Prostate gland (tissue), 2 donors: ENCODE results near the gene ZNF254.

Experiments
- POLR2AphosphoS5 ChIP-seq: sonication (generic); formaldehyde crosslinking; IDR thresholded peaks from one replicate; pipeline ENCODE4 v1.6.1; 2017; ENCODE audit warnings: antibody characterized with exemption
- TF ChIP-seq, protein P1 (sequence below), 4 experiments: fragments of 200-600 bp in 2 of 4; fragments of 450-650 bp in 2 of 4; sonication (generic) in 2 of 4; IDR thresholded peaks; 1 replicate in 3 of 4; 2 replicates in 1 of 4; pipeline ENCODE4 v1.5.1; 2016 to 2019; ENCODE audit warnings: antibody characterized with exemption in 4 of 4, mild to moderate bottlenecking in 2 of 4, moderate library complexity in 2 of 4

DNA sequence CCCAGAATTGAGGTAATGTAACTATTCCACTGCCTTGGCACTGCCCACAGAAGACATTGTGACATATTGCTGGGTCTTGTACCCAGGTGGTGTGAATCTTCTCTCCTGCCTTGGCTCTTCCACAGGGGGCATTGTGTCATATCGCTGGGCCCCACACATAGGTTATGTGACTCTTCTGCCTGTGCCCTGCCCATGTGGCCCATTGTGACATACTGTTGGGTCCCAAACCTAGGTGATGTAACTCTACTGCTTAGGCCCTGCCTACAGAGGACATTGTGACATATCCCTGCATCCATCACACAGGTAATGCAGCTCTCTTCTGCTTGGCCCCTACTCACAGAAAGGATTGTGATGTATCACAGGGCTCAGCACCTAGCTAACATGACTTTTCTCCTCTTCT lies 37.5 kb upstream of the ZNF254 start:
- TF ChIP-seq, protein P1, sequence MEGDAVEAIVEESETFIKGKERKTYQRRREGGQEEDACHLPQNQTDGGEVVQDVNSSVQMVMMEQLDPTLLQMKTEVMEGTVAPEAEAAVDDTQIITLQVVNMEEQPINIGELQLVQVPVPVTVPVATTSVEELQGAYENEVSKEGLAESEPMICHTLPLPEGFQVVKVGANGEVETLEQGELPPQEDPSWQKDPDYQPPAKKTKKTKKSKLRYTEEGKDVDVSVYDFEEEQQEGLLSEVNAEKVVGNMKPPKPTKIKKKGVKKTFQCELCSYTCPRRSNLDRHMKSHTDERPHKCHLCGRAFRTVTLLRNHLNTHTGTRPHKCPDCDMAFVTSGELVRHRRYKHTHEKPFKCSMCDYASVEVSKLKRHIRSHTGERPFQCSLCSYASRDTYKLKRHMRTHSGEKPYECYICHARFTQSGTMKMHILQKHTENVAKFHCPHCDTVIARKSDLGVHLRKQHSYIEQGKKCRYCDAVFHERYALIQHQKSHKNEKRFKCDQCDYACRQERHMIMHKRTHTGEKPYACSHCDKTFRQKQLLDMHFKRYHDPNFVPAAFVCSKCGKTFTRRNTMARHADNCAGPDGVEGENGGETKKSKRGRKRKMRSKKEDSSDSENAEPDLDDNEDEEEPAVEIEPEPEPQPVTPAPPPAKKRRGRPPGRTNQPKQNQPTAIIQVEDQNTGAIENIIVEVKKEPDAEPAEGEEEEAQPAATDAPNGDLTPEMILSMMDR (IDR thresholded peaks at IDR 0.05), result no peak
- no peak for TF ChIP-seq POLR2AphosphoS5
